Measurements from ENCODE around the gene EXOSC9.

Gene EXOSC9

DNA sequence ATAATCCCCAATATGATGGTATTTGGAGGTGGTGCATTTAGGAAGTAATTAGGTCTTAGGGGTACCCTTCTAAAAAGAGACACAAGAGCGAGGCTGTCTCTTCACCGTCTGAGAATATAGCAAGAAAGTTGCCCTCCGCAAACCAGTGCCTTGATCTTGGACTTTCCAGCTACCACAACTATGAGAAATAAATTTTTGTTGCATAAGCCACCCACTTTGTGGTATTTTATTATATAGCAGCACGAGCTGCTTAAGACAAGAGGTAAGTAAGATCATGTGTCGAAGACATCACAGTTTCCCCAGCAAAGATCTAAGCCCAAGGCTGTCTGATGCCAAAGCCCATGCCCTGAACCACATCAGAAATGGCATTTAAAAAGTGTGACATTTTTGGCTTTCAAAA is 9.6 kb upstream of the EXOSC9 start:
- no peaks in the 10 kb centered on the region for H3K27me3 ChIP-seq (ENCODE audit: control insufficient read depth in 1 of 2, insufficient read depth in 1 of 2, low read length in 2 of 2)
- no peak overlapping the region for H2AFZ ChIP-seq (ENCODE audit: low read depth, low read length)
- H3K9ac ChIP-seq (ENCODE audit: low read length), result no peak overlapping the region
- no peak overlapping the region for H4K8ac ChIP-seq (ENCODE audit: low read length)
- DNase-seq, result no peak
- no peaks in the 10 kb centered on the region for H3K4me1 ChIP-seq (ENCODE audit: control insufficient read depth, insufficient read depth, low read depth, low read length)
- H3K4me2 ChIP-seq (ENCODE audit: low read length, poor library complexity, severe bottlenecking), result no peak overlapping the region
- H2BK120ac ChIP-seq (ENCODE audit: low read depth, low read length), result no peak overlapping the region
- no peak overlapping the region for H3K4me3 ChIP-seq (ENCODE audit: insufficient read depth in 1 of 2, low read depth in 1 of 2, low read length in 2 of 2)
- no peak overlapping the region for H2BK12ac ChIP-seq (ENCODE audit: low read length in 2 of 2)
- no peak overlapping the region for H3K14ac ChIP-seq (ENCODE audit: low read length in 2 of 2)
- WGBS, result 78% methylated on average over 4 of the region's 5 CpGs
- no peak overlapping the region for H4K91ac ChIP-seq (ENCODE audit: low read length)
- no peaks in the 10 kb centered on the region for H3K36me3 ChIP-seq (ENCODE audit: control insufficient read depth in 1 of 2, insufficient read depth in 2 of 2, low read depth in 1 of 2, low read length in 2 of 2)
- no peak overlapping the region for H3K23ac ChIP-seq (ENCODE audit: low read length in 2 of 2)
- no peaks in the 10 kb centered on the region for H3K79me1 ChIP-seq (replicated peaks; ENCODE audit: low read length, poor library complexity, severe bottlenecking)
- no peak overlapping the region for H3K4ac ChIP-seq (ENCODE audit: low read depth in 1 of 2, low read length in 2 of 2)
- H3K18ac ChIP-seq (ENCODE audit: low read depth in 1 of 2, low read length in 2 of 2), result no peak overlapping the region
- H2BK5ac ChIP-seq (ENCODE audit: low read depth, low read length, poor library complexity, severe bottlenecking), result no peak overlapping the region
- H3K9me3 ChIP-seq (ENCODE audit: control insufficient read depth, low read length), result no peaks in the 10 kb centered on the region
- H3K27ac ChIP-seq (ENCODE audit: low read length, poor library complexity, severe bottlenecking), result no peak overlapping the region
- no peak overlapping the region for H2BK15ac ChIP-seq (ENCODE audit: low read depth, poor library complexity, severe bottlenecking)
- no peak overlapping the region for H2AK5ac ChIP-seq (ENCODE audit: low read length, severe bottlenecking)

DNA sequence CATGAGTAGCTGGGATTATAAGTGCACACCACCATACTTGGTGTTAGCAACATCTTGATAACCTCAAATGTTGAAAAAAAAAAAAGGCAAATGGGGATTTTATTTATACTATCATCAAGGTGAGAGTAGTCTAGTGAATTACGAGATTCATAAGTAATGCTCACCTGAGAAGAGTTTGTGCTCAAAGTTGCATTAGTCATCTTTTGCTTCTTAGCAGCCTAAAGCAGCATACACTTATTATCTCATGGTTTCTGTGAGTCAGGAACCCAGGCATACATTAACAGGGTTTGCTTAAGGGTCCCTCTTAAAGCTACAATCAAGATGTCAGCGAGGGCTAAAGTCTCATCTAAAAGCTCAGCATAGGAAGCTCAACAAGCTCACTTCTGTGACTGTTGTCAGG is 8.2 kb upstream of the EXOSC9 start:
- no peak overlapping the region for H2BK15ac ChIP-seq (ENCODE audit: low read depth, poor library complexity, severe bottlenecking)
- no peaks in the 10 kb centered on the region for H3K9me3 ChIP-seq (ENCODE audit: control insufficient read depth, low read length)
- H4K91ac ChIP-seq (ENCODE audit: low read length), result no peak overlapping the region
- no peak overlapping the region for H2BK5ac ChIP-seq (ENCODE audit: low read depth, low read length, poor library complexity, severe bottlenecking)
- no peak overlapping the region for H3K4me3 ChIP-seq (ENCODE audit: insufficient read depth in 1 of 2, low read depth in 1 of 2, low read length in 2 of 2)
- H3K23ac ChIP-seq (ENCODE audit: low read length in 2 of 2), result no peak overlapping the region
- H3K27ac ChIP-seq (ENCODE audit: low read length, poor library complexity, severe bottlenecking), result no peak overlapping the region
- no peak overlapping the region for H2AK5ac ChIP-seq (ENCODE audit: low read length, severe bottlenecking)
- 91% methylated on average over 2 of the region's 2 CpGs for WGBS
- H2BK12ac ChIP-seq (ENCODE audit: low read length in 2 of 2), result no peak overlapping the region
- H4K8ac ChIP-seq (ENCODE audit: low read length), result no peak overlapping the region
- H3K4ac ChIP-seq (ENCODE audit: low read depth in 1 of 2, low read length in 2 of 2), result no peak overlapping the region
- no peak for DNase-seq
- H3K36me3 ChIP-seq (ENCODE audit: control insufficient read depth in 1 of 2, insufficient read depth in 2 of 2, low read depth in 1 of 2, low read length in 2 of 2), result no peaks in the 10 kb centered on the region
- H2AFZ ChIP-seq (ENCODE audit: low read depth, low read length), result no peak overlapping the region
- H3K4me2 ChIP-seq (ENCODE audit: low read length, poor library complexity, severe bottlenecking), result no peak overlapping the region
- H3K27me3 ChIP-seq (ENCODE audit: control insufficient read depth in 1 of 2, insufficient read depth in 1 of 2, low read length in 2 of 2), result no peaks in the 10 kb centered on the region
- no peak overlapping the region for H3K9ac ChIP-seq (ENCODE audit: low read length)
- no peak overlapping the region for H3K18ac ChIP-seq (ENCODE audit: low read depth in 1 of 2, low read length in 2 of 2)
- H3K14ac ChIP-seq (ENCODE audit: low read length in 2 of 2), result no peak overlapping the region
- no peak overlapping the region for H2BK120ac ChIP-seq (ENCODE audit: low read depth, low read length)
- H3K79me1 ChIP-seq (replicated peaks; ENCODE audit: low read length, poor library complexity, severe bottlenecking), result no peaks in the 10 kb centered on the region
- no peaks in the 10 kb centered on the region for H3K4me1 ChIP-seq (ENCODE audit: control insufficient read depth, insufficient read depth, low read depth, low read length)

DNA sequence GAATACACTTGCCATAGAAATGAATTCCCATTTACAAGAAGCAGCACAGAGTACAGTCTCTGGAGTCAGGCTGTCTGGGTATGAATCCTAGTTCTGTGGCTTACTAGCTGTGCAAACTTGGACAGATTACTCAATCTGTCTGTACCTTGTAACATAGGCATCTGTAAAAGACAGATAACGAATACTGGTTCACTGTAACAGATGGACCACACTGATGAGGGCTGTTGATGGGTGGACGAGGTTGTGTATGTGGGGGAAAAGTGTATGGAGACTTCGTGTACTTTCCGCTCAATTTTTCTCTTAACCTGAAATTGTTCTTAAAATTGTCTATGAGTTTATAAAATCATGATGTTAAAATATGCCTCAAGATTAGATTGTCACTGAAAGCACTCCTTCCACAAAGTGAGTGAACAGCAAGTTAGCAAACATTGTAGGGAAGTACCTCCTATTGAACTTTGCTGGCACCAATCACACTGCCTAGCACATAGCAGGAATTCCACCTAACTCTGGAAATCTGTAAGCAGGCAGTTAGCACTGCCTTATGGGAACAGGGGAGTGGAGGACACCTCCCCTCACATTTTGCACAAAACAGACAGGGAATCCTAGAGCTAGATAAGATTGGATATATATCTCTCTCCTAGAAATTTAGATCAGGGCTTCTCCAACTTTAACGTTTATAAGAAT is 6.5 kb upstream of the EXOSC9 start:
- H3K27me3 ChIP-seq (ENCODE audit: control insufficient read depth in 1 of 2, insufficient read depth in 1 of 2, low read length in 2 of 2), result no peaks in the 10 kb centered on the region
- no peak overlapping the region for H2AK5ac ChIP-seq (ENCODE audit: low read length, severe bottlenecking)
- no peak overlapping the region for H3K18ac ChIP-seq (ENCODE audit: low read depth in 1 of 2, low read length in 2 of 2)
- no peak overlapping the region for H3K23ac ChIP-seq (ENCODE audit: low read length in 2 of 2)
- no peak overlapping the region for H4K8ac ChIP-seq (ENCODE audit: low read length)
- WGBS, result 91% methylated on average over 4 of the region's 5 CpGs
- H3K36me3 ChIP-seq (ENCODE audit: control insufficient read depth in 1 of 2, insufficient read depth in 2 of 2, low read depth in 1 of 2, low read length in 2 of 2), result no peaks in the 10 kb centered on the region
- H3K4me2 ChIP-seq (ENCODE audit: low read length, poor library complexity, severe bottlenecking), result no peak overlapping the region
- no peak overlapping the region for H3K27ac ChIP-seq (ENCODE audit: low read length, poor library complexity, severe bottlenecking)
- H2BK5ac ChIP-seq (ENCODE audit: low read depth, low read length, poor library complexity, severe bottlenecking), result no peak overlapping the region
- H3K4ac ChIP-seq (ENCODE audit: low read depth in 1 of 2, low read length in 2 of 2), result no peak overlapping the region
- H3K9me3 ChIP-seq (ENCODE audit: control insufficient read depth, low read length), result no peaks in the 10 kb centered on the region
- H2BK12ac ChIP-seq (ENCODE audit: low read length in 2 of 2), result no peak overlapping the region
- H3K4me1 ChIP-seq (ENCODE audit: control insufficient read depth, insufficient read depth, low read depth, low read length), result no peaks in the 10 kb centered on the region
- H3K79me1 ChIP-seq (replicated peaks; ENCODE audit: low read length, poor library complexity, severe bottlenecking), result no peaks in the 10 kb centered on the region
- no peak overlapping the region for H2BK15ac ChIP-seq (ENCODE audit: low read depth, poor library complexity, severe bottlenecking)
- H4K91ac ChIP-seq (ENCODE audit: low read length), result no peak overlapping the region
- no peak for DNase-seq
- H3K9ac ChIP-seq (ENCODE audit: low read length), result no peak overlapping the region
- no peak overlapping the region for H2AFZ ChIP-seq (ENCODE audit: low read depth, low read length)
- H3K14ac ChIP-seq (ENCODE audit: low read length in 2 of 2), result no peak overlapping the region
- H3K4me3 ChIP-seq (ENCODE audit: insufficient read depth in 1 of 2, low read depth in 1 of 2, low read length in 2 of 2), result no peak overlapping the region
- H2BK120ac ChIP-seq (ENCODE audit: low read depth, low read length), result no peak overlapping the region

DNA sequence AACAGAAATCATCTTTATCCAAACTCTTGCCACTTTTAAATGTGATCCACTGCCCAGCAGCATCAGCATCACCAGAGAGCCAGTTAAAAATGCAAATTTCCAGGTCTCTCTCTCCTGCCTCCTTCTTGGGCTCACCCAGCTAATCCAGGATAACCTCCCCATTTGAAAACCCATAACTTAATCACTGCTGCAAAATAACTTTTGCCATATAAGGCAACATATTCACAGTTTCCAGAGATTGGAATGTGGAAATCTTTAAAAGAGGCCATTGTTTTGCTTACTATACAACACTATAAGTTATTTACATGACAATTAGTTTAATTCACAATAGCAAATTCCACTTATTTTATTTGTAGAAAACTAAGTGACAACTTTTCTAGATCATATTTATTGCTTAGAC is 4.8 kb upstream of the EXOSC9 start:
- H3K27ac ChIP-seq (ENCODE audit: low read length, poor library complexity, severe bottlenecking), result no peak overlapping the region
- H2BK15ac ChIP-seq (ENCODE audit: low read depth, poor library complexity, severe bottlenecking), result no peak overlapping the region
- no peaks in the 10 kb centered on the region for H3K9me3 ChIP-seq (ENCODE audit: control insufficient read depth, low read length)
- DNase-seq, result no peak
- H3K4me2 ChIP-seq (ENCODE audit: low read length, poor library complexity, severe bottlenecking), result no peak overlapping the region
- H2BK120ac ChIP-seq (ENCODE audit: low read depth, low read length), result no peak overlapping the region
- H3K18ac ChIP-seq (ENCODE audit: low read depth in 1 of 2, low read length in 2 of 2), result no peak overlapping the region
- H3K4me3 ChIP-seq (ENCODE audit: insufficient read depth in 1 of 2, low read depth in 1 of 2, low read length in 2 of 2), result no peak overlapping the region
- no peaks in the 10 kb centered on the region for H3K27me3 ChIP-seq (ENCODE audit: control insufficient read depth in 1 of 2, insufficient read depth in 1 of 2, low read length in 2 of 2)
- H3K4me1 ChIP-seq (ENCODE audit: control insufficient read depth, insufficient read depth, low read depth, low read length), result no peaks in the 10 kb centered on the region
- H3K79me1 ChIP-seq (replicated peaks; ENCODE audit: low read length, poor library complexity, severe bottlenecking), result peaks cover 1% of the 10 kb centered on the region
- H4K91ac ChIP-seq (ENCODE audit: low read length), result no peak overlapping the region
- no peaks in the 10 kb centered on the region for H3K36me3 ChIP-seq (ENCODE audit: control insufficient read depth in 1 of 2, insufficient read depth in 2 of 2, low read depth in 1 of 2, low read length in 2 of 2)
- H4K8ac ChIP-seq (ENCODE audit: low read length), result no peak overlapping the region
- H3K14ac ChIP-seq (ENCODE audit: low read length in 2 of 2), result no peak overlapping the region
- no peak overlapping the region for H2BK5ac ChIP-seq (ENCODE audit: low read depth, low read length, poor library complexity, severe bottlenecking)
- H2AK5ac ChIP-seq (ENCODE audit: low read length, severe bottlenecking), result no peak overlapping the region
- H2BK12ac ChIP-seq (ENCODE audit: low read length in 2 of 2), result no peak overlapping the region
- H2AFZ ChIP-seq (ENCODE audit: low read depth, low read length), result no peak overlapping the region
- H3K23ac ChIP-seq (ENCODE audit: low read length in 2 of 2), result no peak overlapping the region
- H3K4ac ChIP-seq (ENCODE audit: low read depth in 1 of 2, low read length in 2 of 2), result no peak overlapping the region
- H3K9ac ChIP-seq (ENCODE audit: low read length), result no peak overlapping the region
